Pons (tissue), 1 donor: ENCODE results near the gene ECEL1.

Experiments used
- DNase-seq: peaks from one replicate; pipeline ENCODE4 v3.0.0-alpha.2; 2016; ENCODE audit warnings: low spot score

Gene ECEL1

GRCh38 chr2:232483923-232484627 lies 3.6 kb downstream of the ECEL1 start:
- DNase-seq, result no peak

- DNase-seq, result no peak
Measured at GRCh38 chr2:232483311-232483922, 4.2 kb downstream of the ECEL1 start.

- DNase-seq, result no peak
Measured at GRCh38 chr2:232482301-232483238, 5.1 kb downstream of the ECEL1 start.

GRCh38 chr2:232481322-232482140 lies 6.1 kb downstream of the ECEL1 start:
- no peak for DNase-seq

GRCh38 chr2:232480201-232481190 lies 7.1 kb downstream of the ECEL1 start:
- no peak for DNase-seq

- no peak for DNase-seq
Measured at GRCh38 chr2:232479341-232480200, 8.1 kb downstream of the ECEL1 start.

GRCh38 chr2:232478571-232479340 lies 8.9 kb downstream of the ECEL1 start:
- DNase-seq, result no peak

- no peak for DNase-seq
Measured at GRCh38 chr2:232477751-232478510, 9.7 kb downstream of the ECEL1 start.

- DNase-seq, result no peak
Measured at GRCh38 chr2:232476791-232477190, 10.8 kb downstream of the ECEL1 start.

- no peak for DNase-seq
Measured at GRCh38 chr2:232476045-232476444, 11.6 kb downstream of the ECEL1 start.

- no peak for DNase-seq
Measured at GRCh38 chr2:232473467-232473890, 14.2 kb downstream of the ECEL1 start.

- DNase-seq, result no peak
Measured at GRCh38 chr2:232466221-232466620, 21.4 kb downstream of the ECEL1 start.

GRCh38 chr2:232465061-232465460 lies 22.6 kb downstream of the ECEL1 start:
- DNase-seq, result no peak

GRCh38 chr2:232464544-232464885 lies 23.1 kb downstream of the ECEL1 start:
- DNase-seq, result no peak

- no peak for DNase-seq
Measured at GRCh38 chr2:232463701-232464543, 23.7 kb downstream of the ECEL1 start.

- no peak for DNase-seq
Measured at GRCh38 chr2:232460171-232460570, 27.5 kb downstream of the ECEL1 start.

- no peak for DNase-seq
Measured at GRCh38 chr2:232459419-232460035, 28.1 kb downstream of the ECEL1 start.
